Measurements from ENCODE around the gene RTN4RL1. TPM values are rescaled to one million over a fixed set of nuclear protein-coding genes. Genes with fewer than 3 reads are reported as not detected.

Gene RTN4RL1
- total and polyA plus RNA-seq, 4 experiments from 2014 or later = 0.27 to 2.0 (median 0.39) TPM

DNA sequence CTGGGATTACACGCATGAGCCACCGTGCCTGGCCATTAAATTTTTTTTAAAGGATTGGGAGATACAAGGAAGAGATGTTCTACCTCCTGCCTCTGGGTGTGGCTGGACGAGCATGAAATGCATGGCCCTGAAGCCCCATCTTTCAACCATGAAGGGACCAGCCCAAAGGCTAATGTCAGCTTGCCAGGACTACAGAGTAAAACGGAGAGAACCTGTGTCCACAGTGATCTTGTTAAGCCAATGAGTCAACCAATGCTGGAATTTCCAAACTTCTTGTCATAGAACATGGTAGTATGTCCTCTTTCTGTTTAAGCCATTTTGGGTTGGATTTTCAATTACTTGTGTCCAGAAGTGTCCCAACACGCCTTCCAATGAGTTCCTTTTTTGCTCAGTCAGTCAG lies 71.3 kb downstream of the RTN4RL1 start:
- Mint-ChIP-seq H3K36me3 (no peaks in the 10 kb centered on the region), H3K4me3 (no peak overlapping the region), H3K27me3 (no peaks in the 10 kb centered on the region), H3K9me3 (no peaks in the 10 kb centered on the region), H3K4me1 (no peaks in the 10 kb centered on the region), H3K27ac (no peak overlapping the region)
- no peaks in the 10 kb centered on the region for H3K27me3 ChIP-seq (ENCODE audit: insufficient read depth, low read length)
- ChIA-PET POLR2A (ENCODE audit: partially characterized antibody) (no interaction called here), CTCF (ENCODE audit: partially characterized antibody) (no interaction called here)
- no peak overlapping the region for H3K27ac ChIP-seq (ENCODE audit: low read depth, low read length)
- no peak overlapping the region for H3K4me3 ChIP-seq (ENCODE audit: low read length in 2 of 2)
- H3K36me3 ChIP-seq (ENCODE audit: insufficient read depth, low read length) = no peaks in the 10 kb centered on the region
- no peak for DNase-seq
- no peaks in the 10 kb centered on the region for H3K9me3 ChIP-seq (ENCODE audit: control insufficient read depth in 1 of 2, low read length in 2 of 2)
- intact Hi-C loops (cut with micrococcal nuclease) = no loop called here
- H3K4me1 ChIP-seq (ENCODE audit: insufficient read depth, low read length) = no peaks in the 10 kb centered on the region

DNA sequence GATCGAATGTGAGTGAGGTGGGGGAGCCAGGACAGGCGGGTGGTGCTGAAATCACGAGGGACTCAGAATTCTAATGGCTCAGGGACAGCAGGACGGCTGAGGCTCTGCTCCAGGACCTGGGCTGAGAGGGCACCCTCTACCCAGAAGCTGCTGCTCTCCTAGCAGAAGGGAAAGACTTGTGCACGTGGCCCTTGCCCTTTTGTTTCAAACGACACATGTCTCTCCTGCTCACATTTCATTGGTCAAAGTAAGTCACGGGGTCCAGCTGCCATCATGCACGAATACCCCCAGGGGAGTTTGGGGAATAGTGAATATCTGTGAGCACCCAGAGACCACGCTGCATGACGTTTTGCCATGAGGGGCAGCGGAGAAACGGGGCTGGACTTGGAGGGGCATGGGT lies 73.2 kb downstream of the RTN4RL1 start:
- Histone ChIP-seq H3K36me3 (ENCODE audit: insufficient read depth, low read length) (no peaks in the 10 kb centered on the region), H3K9me3 (ENCODE audit: control insufficient read depth in 1 of 2, low read length in 2 of 2) (no peaks in the 10 kb centered on the region), H3K4me3 (ENCODE audit: low read length in 2 of 2) (no peak overlapping the region), H3K27ac (ENCODE audit: low read depth, low read length) (no peak overlapping the region), H3K4me1 (ENCODE audit: insufficient read depth, low read length) (no peaks in the 10 kb centered on the region), H3K27me3 (ENCODE audit: insufficient read depth, low read length) (no peaks in the 10 kb centered on the region)
- no peak for DNase-seq
- Mint-ChIP-seq H3K27me3 (no peaks in the 10 kb centered on the region), H3K27ac (no peak overlapping the region), H3K4me3 (no peak overlapping the region), H3K4me1 (no peaks in the 10 kb centered on the region), H3K36me3 (no peaks in the 10 kb centered on the region), H3K9me3 (no peaks in the 10 kb centered on the region)
- intact Hi-C loops (cut with micrococcal nuclease) = no loop called here
- ChIA-PET CTCF (ENCODE audit: partially characterized antibody) (no interaction called here), POLR2A (ENCODE audit: partially characterized antibody) (no interaction called here)

- intact Hi-C loops (cut with micrococcal nuclease) = no loop called here
These were observed 75.4 kb downstream of the RTN4RL1 start for GRCh38 chr17:1949754-1950153.

DNA sequence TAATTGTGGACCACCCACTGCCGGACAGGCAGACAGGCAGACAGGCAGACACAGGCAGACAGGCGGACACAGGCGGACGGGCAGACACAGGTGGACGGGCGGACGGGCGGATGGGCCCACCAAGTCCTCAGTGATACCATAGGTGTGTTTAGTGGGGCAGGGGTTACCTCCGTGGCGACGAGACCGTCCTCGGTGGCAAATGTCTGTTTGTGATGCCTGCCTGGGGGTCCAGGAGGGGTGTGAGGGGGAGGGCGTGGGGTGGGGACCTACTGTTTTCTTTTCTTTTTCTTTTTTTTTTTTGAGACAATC lies 76.7 kb downstream of the RTN4RL1 start:
- Mint-ChIP-seq H3K27ac (no peak overlapping the region), H3K9me3 (no peaks in the 10 kb centered on the region), H3K36me3 (no peaks in the 10 kb centered on the region), H3K4me1 (peaks cover 0 to 5% (median 0%) of the 10 kb centered on the region in 4 donors), H3K27me3 (no peaks in the 10 kb centered on the region), H3K4me3 (no peak overlapping the region)
- CTCF ChIA-PET (ENCODE audit: partially characterized antibody) = no interaction called here
- H3K27me3 ChIP-seq (ENCODE audit: insufficient read depth, low read length) = no peaks in the 10 kb centered on the region
- intact Hi-C loops (cut with micrococcal nuclease) = no loop called here
- POLR2A ChIA-PET (ENCODE audit: partially characterized antibody) = no interaction called here
- H3K36me3 ChIP-seq (ENCODE audit: insufficient read depth, low read length) = no peaks in the 10 kb centered on the region
- H3K4me1 ChIP-seq (ENCODE audit: insufficient read depth, low read length) = no peaks in the 10 kb centered on the region
- H3K9me3 ChIP-seq (ENCODE audit: control insufficient read depth in 1 of 2, low read length in 2 of 2) = no peaks in the 10 kb centered on the region
- DNase-seq = no peak
- no peak overlapping the region for H3K4me3 ChIP-seq (ENCODE audit: low read length in 2 of 2)
- no peak overlapping the region for H3K27ac ChIP-seq (ENCODE audit: low read depth, low read length)

More at GRCh38 chr17:1949754-1950153, 75.4 kb downstream of the RTN4RL1 start:
- Histone ChIP-seq H3K4me1 (ENCODE audit: insufficient read depth, low read length) (no peaks in the 10 kb centered on the region), H3K9me3 (ENCODE audit: control insufficient read depth in 1 of 2, low read length in 2 of 2) (no peaks in the 10 kb centered on the region), H3K36me3 (ENCODE audit: insufficient read depth, low read length) (no peaks in the 10 kb centered on the region), H3K27ac (ENCODE audit: low read depth, low read length) (no peak overlapping the region), H3K4me3 (ENCODE audit: low read length in 2 of 2) (no peak overlapping the region), H3K27me3 (ENCODE audit: insufficient read depth, low read length) (no peaks in the 10 kb centered on the region)
- CTCF ChIA-PET (ENCODE audit: partially characterized antibody) = no interaction called here
- H3K27ac Mint-ChIP-seq = peak overlapping the region in 1 of 7 donors; percentile 49
- DNase-seq = no peak
- no peaks in the 10 kb centered on the region for H3K9me3 Mint-ChIP-seq
- no peaks in the 10 kb centered on the region for H3K36me3 Mint-ChIP-seq
- peaks cover 0 to 5% (median 0%) of the 10 kb centered on the region in 4 donors for H3K4me1 Mint-ChIP-seq
- POLR2A ChIA-PET (ENCODE audit: partially characterized antibody) = no interaction called here
- no peak overlapping the region for H3K4me3 Mint-ChIP-seq
- H3K27me3 Mint-ChIP-seq = no peaks in the 10 kb centered on the region

DNA sequence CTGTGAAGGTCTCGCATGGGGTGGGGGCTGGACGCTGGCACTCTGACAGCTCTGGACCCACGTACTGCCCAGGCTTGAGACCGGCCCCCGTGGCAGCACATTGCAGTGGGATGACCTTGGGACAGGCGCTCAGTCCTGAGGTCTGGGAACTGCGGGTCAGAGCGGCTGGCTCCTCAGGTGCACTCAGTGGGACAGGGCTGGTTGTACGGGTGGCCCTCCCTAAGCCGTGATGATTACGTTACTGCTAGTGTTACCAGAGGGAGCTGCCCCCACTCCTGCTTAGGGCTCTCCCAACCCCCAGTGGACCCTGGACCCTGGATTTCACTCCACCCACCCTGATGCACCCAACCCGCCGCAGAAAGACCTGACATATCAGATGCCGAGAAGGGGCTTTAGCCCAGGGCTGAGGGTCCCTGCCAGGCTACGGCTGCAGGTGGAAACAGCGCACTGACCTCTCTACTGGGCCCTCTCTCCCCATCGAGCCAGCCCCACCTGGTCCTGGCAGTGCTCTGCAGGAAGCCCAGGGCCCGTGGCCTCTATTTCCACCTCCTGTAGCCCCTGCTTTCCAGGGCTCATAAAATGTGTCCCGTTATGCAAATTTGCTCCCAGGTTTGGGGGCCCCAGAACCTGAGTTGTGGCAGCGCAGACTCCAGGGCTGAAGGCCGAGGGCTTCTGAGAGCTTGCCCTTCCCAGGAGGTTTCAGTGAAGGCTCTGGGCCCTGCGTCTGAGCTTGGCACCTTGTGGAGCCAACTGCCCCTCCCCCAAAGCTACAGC lies 77.2 kb downstream of the RTN4RL1 start:
- intact Hi-C loops (cut with micrococcal nuclease) = no loop called here
- H3K27me3 ChIP-seq (ENCODE audit: insufficient read depth, low read length) = no peaks in the 10 kb centered on the region
- ChIA-PET POLR2A (ENCODE audit: partially characterized antibody) (no interaction called here), CTCF (ENCODE audit: partially characterized antibody) (no interaction called here)
- no peaks in the 10 kb centered on the region for H3K27me3 Mint-ChIP-seq
- H3K9me3 Mint-ChIP-seq = no peaks in the 10 kb centered on the region
- no peaks in the 10 kb centered on the region for H3K4me1 ChIP-seq (ENCODE audit: insufficient read depth, low read length)
- H3K36me3 ChIP-seq (ENCODE audit: insufficient read depth, low read length) = no peaks in the 10 kb centered on the region
- no peaks in the 10 kb centered on the region for H3K36me3 Mint-ChIP-seq
- H3K4me3 Mint-ChIP-seq = no peak overlapping the region
- no peak overlapping the region for H3K27ac ChIP-seq (ENCODE audit: low read depth, low read length)
- no peak for DNase-seq
- H3K4me3 ChIP-seq (ENCODE audit: low read length in 2 of 2) = no peak overlapping the region
- H3K27ac Mint-ChIP-seq = no peak overlapping the region
- H3K4me1 Mint-ChIP-seq = peaks cover 0 to 5% (median 0%) of the 10 kb centered on the region in 4 donors
- no peaks in the 10 kb centered on the region for H3K9me3 ChIP-seq (ENCODE audit: control insufficient read depth in 1 of 2, low read length in 2 of 2)

DNA sequence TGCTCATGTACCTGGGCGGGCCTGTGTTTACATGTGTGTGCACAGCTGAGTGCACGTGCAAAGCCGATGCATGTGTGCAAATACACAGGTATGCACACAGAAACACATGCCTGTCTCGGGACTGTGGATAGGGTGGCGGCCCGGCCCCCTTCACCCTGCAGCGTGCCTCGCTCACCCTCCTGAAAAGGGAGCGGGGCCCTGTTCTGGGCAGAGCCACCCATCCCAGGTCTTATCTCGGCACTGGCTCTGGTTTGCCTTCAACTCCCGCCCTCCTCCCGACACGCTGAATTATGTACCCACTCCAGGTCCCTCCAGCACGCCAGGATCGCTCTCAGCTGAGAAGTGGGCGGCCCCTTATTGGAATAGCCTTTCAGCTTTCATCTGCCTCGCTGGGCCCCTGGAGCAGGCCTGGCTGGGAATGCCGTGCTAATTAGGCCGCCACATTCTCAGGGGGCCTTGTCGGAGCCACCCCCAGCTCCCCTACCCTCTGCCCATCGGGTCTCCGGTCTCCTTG lies 77.8 kb downstream of the RTN4RL1 start:
- H3K27me3 ChIP-seq (ENCODE audit: insufficient read depth, low read length) = no peaks in the 10 kb centered on the region
- H3K36me3 ChIP-seq (ENCODE audit: insufficient read depth, low read length) = no peaks in the 10 kb centered on the region
- intact Hi-C loops (cut with micrococcal nuclease) = no loop called here
- no peak overlapping the region for H3K4me3 Mint-ChIP-seq
- H3K9me3 Mint-ChIP-seq = no peaks in the 10 kb centered on the region
- H3K27me3 Mint-ChIP-seq = no peaks in the 10 kb centered on the region
- no peak for DNase-seq
- H3K4me1 ChIP-seq (ENCODE audit: insufficient read depth, low read length) = no peaks in the 10 kb centered on the region
- ChIA-PET POLR2A (ENCODE audit: partially characterized antibody) (no interaction called here), CTCF (ENCODE audit: partially characterized antibody) (no interaction called here)
- no peak overlapping the region for H3K27ac Mint-ChIP-seq
- no peak overlapping the region for H3K4me3 ChIP-seq (ENCODE audit: low read length in 2 of 2)
- H3K27ac ChIP-seq (ENCODE audit: low read depth, low read length) = no peak overlapping the region
- peaks cover 0 to 5% (median 0%) of the 10 kb centered on the region in 4 donors for H3K4me1 Mint-ChIP-seq
- H3K36me3 Mint-ChIP-seq = no peaks in the 10 kb centered on the region
- H3K9me3 ChIP-seq (ENCODE audit: control insufficient read depth in 1 of 2, low read length in 2 of 2) = no peaks in the 10 kb centered on the region

- Mint-ChIP-seq H3K4me1 (peaks cover 0 to 5% (median 0%) of the 10 kb centered on the region in 4 donors), H3K4me3 (no peak overlapping the region), H3K9me3 (no peaks in the 10 kb centered on the region), H3K36me3 (no peaks in the 10 kb centered on the region), H3K27ac (no peak overlapping the region), H3K27me3 (no peaks in the 10 kb centered on the region)
- POLR2A ChIA-PET (ENCODE audit: partially characterized antibody) = no interaction called here
- Histone ChIP-seq H3K4me1 (ENCODE audit: insufficient read depth, low read length) (no peaks in the 10 kb centered on the region), H3K27me3 (ENCODE audit: insufficient read depth, low read length) (no peaks in the 10 kb centered on the region), H3K9me3 (ENCODE audit: control insufficient read depth in 1 of 2, low read length in 2 of 2) (no peaks in the 10 kb centered on the region), H3K36me3 (ENCODE audit: insufficient read depth, low read length) (no peaks in the 10 kb centered on the region), H3K27ac (ENCODE audit: low read depth, low read length) (no peak overlapping the region), H3K4me3 (ENCODE audit: low read length in 2 of 2) (no peak overlapping the region)
- intact Hi-C loops (cut with micrococcal nuclease) = no loop called here
- no peak for DNase-seq
- CTCF ChIA-PET (ENCODE audit: partially characterized antibody) = no interaction called here
These were observed 78.9 kb downstream of the RTN4RL1 start for GRCh38 chr17:1946021-1946932.

All from CD4-positive, alpha-beta memory T cell (primary cell).